Activated naive CD4-positive, alpha-beta T cell treated with anti-CD3 and anti-CD28 coated beads, Interleukin-2, amount 50 U/mL, for 72 hours (primary cell): ENCODE data around the gene TBX2. TPM values are rescaled to one million over a fixed set of nuclear protein-coding genes. Genes with fewer than 3 reads are reported as not detected.

Experiments used
- ATAC-seq, 2 donors: fragments of 150-1000 bp; cut with Tn5 transposase; 2 replicates each; pipeline ENCODE4 v1.10.0; 2021; ENCODE audit warnings: mild to moderate bottlenecking in 2 of 2, moderate library complexity in 2 of 2
- DNase-seq, 2 donors: peaks; one replicate each; pipeline ENCODE4 v3.0.0; 2021 to 2022; ENCODE audit warnings: low spot score in 2 of 2
- H3K27ac Mint-ChIP-seq, 2 donors: one replicate each; pipeline ENCODE4 v1.8.0; 2022; ENCODE audit warnings: mild to moderate bottlenecking in 2 of 2, mixed read lengths in 2 of 2
- H3K36me3 Mint-ChIP-seq, 2 donors: one replicate each; pipeline ENCODE4 v1.8.0; 2022; ENCODE audit warnings: mixed read lengths in 2 of 2
- H3K9me3 Mint-ChIP-seq, 2 donors: one replicate each; pipeline ENCODE4 v1.8.0; 2022; ENCODE audit warnings: mixed read lengths in 2 of 2
- total RNA-seq, 2 donors: library from RNA; stranded (reverse); gene quantifications; one replicate each; pipeline ENCODE4 v1.2.3, GENCODE V29; 2022

TBX2 gene
- total RNA-seq, 2 donors from 2014 or later, result not detected

- Mint-ChIP-seq H3K27ac (no peak overlapping the region), H3K9me3 (no peaks in the 10 kb centered on the region), H3K36me3 (peaks cover 4 to 8% of the 10 kb centered on the region in 2 donors)
- no peak for DNase-seq
- ATAC-seq, result no peak
Measured at GRCh38 chr17:61458421-61459141, 58.9 kb downstream of the TBX2 start.

Other genes starting within 250 kb of the TBX2 start
- not detected for gene TBX4, start 52.6 kb downstream of the TBX2 start, total RNA-seq
- gene NACA2, start 191.4 kb downstream of the TBX2 start, total RNA-seq, result not detected